Ovary (tissue), 9 donors: Measurements from ENCODE around the gene PRODH2. TPM values are rescaled to one million over a fixed set of nuclear protein-coding genes. Genes with fewer than 3 reads are reported as not detected.
"Not testable (repeated sequence)": the region's sequence is repeated elsewhere in the genome, so short reads cannot be mapped to it uniquely, and the experiment has no call there.

Experiments
- DNase-seq, 5 donors: peaks; one replicate each; pipeline ENCODE4 v3.0.0-alpha.2; 2019 to 2020
- H3K27ac ChIP-seq, 2 donors: fragments of 200-600 bp; one replicate each; pipeline versions ENCODE4 v1.5.1 to v1.8.0; 2019 to 2022
- H3K27me3 ChIP-seq: fragments of 200-600 bp; one replicate; pipeline ENCODE4 v1.8.0; 2022
- H3K36me3 ChIP-seq: fragments of 200-600 bp; sonication (generic); one replicate; pipeline ENCODE4 v1.5.1; 2019
- H3K4me1 ChIP-seq: one replicate; pipeline ENCODE4 v1.8.1; 2013; ENCODE audit warnings: mild to moderate bottlenecking, moderate library complexity; ENCODE audit not compliant: insufficient read depth
- H3K4me3 ChIP-seq: fragments of 200-600 bp; sonication (generic); one replicate; pipeline ENCODE4 v1.5.1; 2017
- H3K9me3 ChIP-seq, 2 donors: fragments of 200-600 bp in 1 of 2; sonication (generic) in 1 of 2; one replicate each; pipeline versions ENCODE4 v1.5.1 to v1.8.1; 2013 to 2019; ENCODE audit warnings: mild to moderate bottlenecking in 1 of 2, moderate library complexity in 1 of 2
- CTCF ChIP-seq, 3 donors: fragments of 450-650 bp in 2 of 3; fragments of 200-600 bp in 1 of 3; IDR thresholded peaks; one replicate each; pipeline versions ENCODE4 v1.5.1 to v1.8.0; 2016 to 2022; ENCODE audit warnings: antibody characterized with exemption in 3 of 3, mild to moderate bottlenecking in 1 of 3
- EP300 ChIP-seq: sonication (generic); formaldehyde crosslinking; IDR thresholded peaks from one replicate; pipeline ENCODE4 v1.6.1; 2017; ENCODE audit warnings: antibody characterized with exemption
- POLR2A ChIP-seq: fragments of 450-650 bp; IDR thresholded peaks from one replicate; pipeline ENCODE4 v1.6.1; 2017; ENCODE audit warnings: antibody characterized with exemption, mild to moderate bottlenecking, moderate library complexity
- WGBS, 3 donors: extraction: QIAGEN DNeasy Blood & Tissue Kit in 1 of 3; methylation state at CpG; one replicate each; pipeline versions ENCODE4 v1.1.5 to v1.1.7; 2013 to 2017; 5-methylcytosine and 5-hydroxymethylcytosine counted together
- intact Hi-C, 4 donors: fragments of 100-400 bp; cut with DNase I; formaldehyde crosslinking; loops; one replicate each; pipeline versions ENCODE4 v1.11.0 to v1.15.1; 2022 to 2023
- polyA plus RNA-seq, 2 donors: library from polyadenylated mRNA; stranded (reverse); fragments of 200-250 nt in 1 of 2; fragments of 350-450 nt in 1 of 2; fragmentation: Illumina TruSeq in 1 of 2; extraction: RNeasy Lipid Tissue Mini Kit (QIAGEN cat#74804) in 1 of 2; gene quantifications; one replicate each; pipeline ENCODE4 v1.2.3, GENCODE V29; 2013 to 2014
- total RNA-seq, 7 donors: library from RNA; depleted of rRNA in 2 of 7; stranded (reverse); fragments of >200 nt in 2 of 7; fragmentation: NEBNext Ultra II Directional in 3 of 7; extraction: Animal tissue kit (Norgen Biotek cat#: 25700) in 3 of 7; gene quantifications; one replicate each; pipeline versions ENCODE4 v1.1.0 to v1.2.4, GENCODE V29; 2016 to 2023
- donor health status: DM: no; HTN: no; CAD: no; lungs with moderate emphysema.
- donor health status: DM: no; HTN: no; CAD: no.
- donor health status: Bipolar disorder and iron deficiency.
- donor health status: DM: yes; HTN: yes; CAD: no.
- donor health status: DM: no; HTN: no; CAD: no.
- donor health status: DM: yes; HTN: yes; CAD: no.

Gene PRODH2
- total and polyA plus RNA-seq, 9 donors, result 0.41 TPM; not detected in 8

- no peaks in the 10 kb centered on the region for H3K36me3 ChIP-seq
- no peak for DNase-seq
- peaks cover 0 to 5% of the 10 kb centered on the region in 2 donors for H3K9me3 ChIP-seq
- H3K4me1 ChIP-seq, result peaks cover 2% of the 10 kb centered on the region
- intact Hi-C loops, result no loop called here
- no peak overlapping the region for H3K4me3 ChIP-seq
- H3K27me3 ChIP-seq, result no peaks in the 10 kb centered on the region
- WGBS, 3 donors, result 5 to 6% (median 6%) methylated on average over 40 to 42 of the region's 42 CpGs
- H3K27ac ChIP-seq, result no peak overlapping the region
- no peak for TF ChIP-seq CTCF (IDR thresholded peaks at IDR 0.05)
- TF ChIP-seq EP300, result no peak
- TF ChIP-seq POLR2A, result no peak
Observed at GRCh38 chr19:35843676-35844481, 31.2 kb upstream of the PRODH2 start.

- no peak for DNase-seq
- Histone ChIP-seq H3K4me3 (no peak overlapping the region), H3K4me1 (peaks cover 2% of the 10 kb centered on the region), H3K27me3 (no peaks in the 10 kb centered on the region), H3K9me3 (peaks cover 0 to 5% of the 10 kb centered on the region in 2 donors), H3K27ac (no peak overlapping the region), H3K36me3 (no peaks in the 10 kb centered on the region)
- no peak for TF ChIP-seq CTCF (IDR thresholded peaks at IDR 0.05)
- TF ChIP-seq EP300, result no peak
- intact Hi-C loops, result no loop called here
- WGBS, 3 donors, result 83 to 88% (median 87%) methylated on average over 4 of the region's 4 CpGs
Observed at GRCh38 chr19:35842666-35843272, 30.1 kb upstream of the PRODH2 start.

GRCh38 chr19:35841961-35842595, 29.4 kb upstream of the PRODH2 start:
- no peak for DNase-seq
- Histone ChIP-seq H3K4me1 (peaks cover 2% of the 10 kb centered on the region), H3K9me3 (peaks cover 0 to 5% of the 10 kb centered on the region in 2 donors), H3K27ac (no peak overlapping the region), H3K27me3 (no peaks in the 10 kb centered on the region), H3K36me3 (no peaks in the 10 kb centered on the region), H3K4me3 (no peak overlapping the region)
- intact Hi-C loops, result no loop called here
- WGBS, 3 donors, result 80 to 83% (median 82%) methylated on average over 13 of the region's 13 CpGs
- TF ChIP-seq CTCF (IDR thresholded peaks at IDR 0.05) (no peak), EP300 (no peak)

- H3K36me3 ChIP-seq, H3K27ac ChIP-seq, intact Hi-C loops, H3K4me1 ChIP-seq, DNase-seq, H3K27me3 ChIP-seq, H3K4me3 ChIP-seq, H3K9me3 ChIP-seq: not testable (repeated sequence)
- 44 to 53% (median 45%) methylated on average over 11 of the region's 11 CpGs for WGBS, 3 donors
Observed at GRCh38 chr19:35836096-35836495, 23.5 kb upstream of the PRODH2 start.
